GM21360 (cell line): ENCODE measurements around the gene RTN4RL1.
"Not testable (repeated sequence)": the region's sequence is repeated elsewhere in the genome, so short reads cannot be mapped to it uniquely, and the experiment has no call there.

Experiments used
- ATAC-seq: cut with Tn5 transposase; IDR thresholded peaks from one replicate; pipeline ENCODE4 v1.9.1; 2021; ENCODE audit warnings: mild to moderate bottlenecking, moderate library complexity; ENCODE audit not compliant: unreplicated experiment

The RTN4RL1 gene

DNA sequence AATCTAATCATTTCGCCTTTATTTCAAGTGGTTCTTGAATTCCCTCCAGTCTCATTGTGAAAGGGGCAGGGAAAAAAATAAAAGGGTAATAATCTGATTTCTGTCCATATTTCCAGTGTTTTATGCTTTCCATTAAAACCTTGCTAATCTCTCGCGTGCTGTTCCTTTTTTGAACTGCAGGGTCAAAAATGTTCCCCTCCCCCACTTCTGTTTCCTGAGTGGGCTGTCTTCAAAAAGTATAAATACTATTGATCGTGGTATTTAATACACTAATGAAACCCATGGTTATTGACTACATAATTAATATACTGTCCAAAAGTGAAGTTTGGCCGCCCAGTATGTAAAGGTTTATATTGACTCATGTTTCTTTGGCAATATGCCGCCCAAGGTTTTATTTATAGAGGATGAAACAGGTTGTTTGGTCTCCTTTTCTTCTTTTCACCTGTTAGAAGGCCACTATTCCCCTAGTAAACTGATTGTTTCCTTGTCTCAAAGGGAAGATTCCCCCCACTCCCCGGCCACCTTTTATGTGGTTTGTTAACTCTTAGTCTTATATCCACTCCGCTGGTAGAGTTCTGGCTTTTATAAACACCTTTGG lies 125.6 kb downstream of the RTN4RL1 start:
- ATAC-seq, result no peak

GRCh38 chr17:1898872-1899271 lies 126.3 kb downstream of the RTN4RL1 start:
- no peak for ATAC-seq

DNA sequence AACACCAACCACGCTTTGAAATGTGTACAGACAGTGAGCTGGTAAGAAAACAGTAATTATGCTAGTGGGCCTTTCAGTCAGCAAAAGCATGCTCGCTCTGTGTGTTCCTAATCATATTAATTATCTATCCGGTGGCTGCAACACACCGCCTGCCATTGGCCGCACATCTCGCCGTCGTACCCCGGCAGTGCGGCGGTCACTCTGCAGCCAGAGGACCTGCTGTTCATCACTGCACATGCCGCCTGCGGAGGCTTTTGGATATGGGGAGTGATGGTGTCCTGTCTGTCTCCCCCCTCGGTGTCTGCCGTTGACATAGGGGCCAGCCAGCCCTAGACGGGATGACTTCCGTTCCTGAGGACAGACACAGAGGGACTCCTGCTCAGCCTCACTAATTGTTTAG lies 126.8 kb downstream of the RTN4RL1 start:
- no peak for ATAC-seq

GRCh38 chr17:1897105-1897656 lies 128.0 kb downstream of the RTN4RL1 start:
- ATAC-seq, result no peak

DNA sequence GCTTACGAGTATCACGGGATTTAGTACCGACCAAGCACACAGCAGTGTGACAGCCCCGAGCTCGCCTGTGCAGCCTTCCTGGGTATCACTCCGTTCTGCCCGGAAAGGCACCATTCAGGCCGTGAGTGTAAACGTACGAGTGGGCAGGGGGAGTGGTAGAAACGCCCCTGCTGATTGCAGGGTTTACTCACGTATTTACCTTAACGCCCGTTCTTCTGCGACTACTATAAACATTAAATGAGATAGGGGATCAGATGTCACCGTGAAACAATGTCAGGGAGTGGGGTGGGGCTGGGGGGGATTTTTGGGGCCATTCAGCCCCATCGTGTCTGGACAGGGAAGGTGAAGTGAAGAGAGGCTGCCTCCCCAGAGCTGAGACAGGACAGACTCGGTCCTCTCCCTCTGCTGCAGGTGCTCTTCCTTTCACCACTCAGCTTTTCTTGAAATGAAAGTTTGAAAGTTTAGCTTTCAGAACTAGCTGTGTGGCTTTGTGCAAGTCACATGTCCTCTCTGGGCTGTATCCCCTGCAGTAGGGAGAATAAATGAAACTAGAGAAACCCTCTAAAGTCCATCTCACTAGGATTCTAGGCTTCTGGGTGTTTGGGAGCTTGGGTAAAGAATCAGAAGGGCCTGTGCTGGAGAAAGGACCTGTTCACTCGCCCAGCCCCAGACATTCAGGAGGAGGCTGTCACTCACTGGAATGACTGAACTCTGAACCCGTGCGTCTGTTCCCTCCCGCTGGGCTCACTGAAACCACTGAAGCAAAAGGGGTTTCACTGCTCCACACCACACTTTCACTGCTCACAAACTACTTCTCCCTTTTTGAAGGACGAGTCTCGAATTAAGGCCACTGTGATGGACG lies 128.7 kb downstream of the RTN4RL1 start:
- no peak for ATAC-seq

DNA sequence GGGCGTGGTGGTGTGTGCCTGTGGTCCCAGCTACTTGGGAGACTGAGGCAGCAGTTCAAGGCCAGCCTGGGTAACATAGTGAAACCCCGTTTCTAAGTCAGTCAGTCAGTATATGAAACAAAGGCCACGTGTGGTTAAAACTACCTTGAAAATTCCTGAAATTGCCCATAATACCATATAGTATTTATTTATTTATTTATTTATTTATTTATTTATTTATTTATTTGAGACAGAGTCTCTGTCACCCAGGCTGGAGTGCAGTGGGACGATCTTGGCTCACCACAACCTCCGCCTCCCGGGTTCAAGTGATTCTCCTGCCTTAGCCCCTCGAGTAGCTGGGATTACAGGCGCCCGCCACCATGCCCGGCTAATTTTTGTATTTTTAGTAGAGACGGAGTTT lies 129.7 kb downstream of the RTN4RL1 start:
- not testable (repeated sequence) for ATAC-seq

DNA sequence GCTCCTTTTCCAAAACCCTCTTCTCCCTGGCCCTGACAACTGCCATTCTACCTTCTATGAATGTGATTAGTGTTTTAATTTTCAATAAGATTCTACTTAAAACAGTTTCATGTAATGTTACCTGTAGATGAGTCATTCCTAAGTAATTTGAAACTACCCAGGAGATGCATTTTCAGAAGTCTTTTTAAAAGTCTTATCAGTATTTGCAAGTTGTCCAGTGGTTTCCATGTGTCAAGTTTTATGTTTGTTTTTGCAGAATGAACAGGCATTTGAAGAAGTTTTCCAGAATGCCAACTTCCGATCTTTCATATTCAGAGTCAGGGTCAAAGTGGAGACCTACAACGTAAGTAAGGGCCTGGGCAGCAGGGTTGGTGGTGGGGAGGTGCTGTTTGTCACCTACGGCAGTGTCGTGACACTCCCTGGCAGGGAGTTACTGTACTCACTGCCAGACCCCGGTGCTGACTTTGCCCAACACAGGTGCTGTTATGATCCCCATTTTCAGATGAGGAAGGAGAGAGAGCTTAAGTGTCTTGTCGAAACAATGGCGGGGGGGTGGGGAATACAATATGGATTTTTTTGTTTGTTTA lies 130.3 kb downstream of the RTN4RL1 start:
- no peak for ATAC-seq

- ATAC-seq, result no peak
These were observed 134.2 kb downstream of the RTN4RL1 start for GRCh38 chr17:1890758-1891450.

DNA sequence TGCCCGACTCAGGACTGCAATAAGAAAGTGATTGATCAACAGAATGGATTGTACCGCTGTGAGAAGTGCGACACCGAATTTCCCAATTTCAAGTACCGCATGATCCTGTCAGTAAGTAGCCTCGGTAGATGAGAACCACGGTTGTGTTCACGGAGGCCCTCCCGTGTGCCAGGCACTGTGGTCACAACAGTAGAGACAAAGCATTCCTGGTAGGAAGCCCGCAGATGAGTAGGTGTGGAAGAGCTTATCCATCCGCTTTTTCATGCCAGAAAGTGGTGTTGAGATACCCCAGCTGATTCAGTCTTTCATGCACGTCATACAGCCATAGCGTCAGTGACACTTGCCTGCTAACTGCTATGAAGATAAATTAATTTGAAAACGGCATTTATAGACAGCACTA lies 136.4 kb downstream of the RTN4RL1 start:
- ATAC-seq, result no peak
